GM19099 (cell line): ENCODE data around the gene ABCB9.
A peak's percentile ranks its signal among the peaks of the same experiment; 100 is the strongest.

Experiments
- POLR2A ChIP-seq: IDR thresholded peaks from 3 replicates; pipeline ENCODE4 v1.6.1; 2011; ENCODE audit warnings: low read depth; ENCODE audit not compliant: insufficient read length; ENCODE audit errors: extremely low read depth

ABCB9 gene

DNA sequence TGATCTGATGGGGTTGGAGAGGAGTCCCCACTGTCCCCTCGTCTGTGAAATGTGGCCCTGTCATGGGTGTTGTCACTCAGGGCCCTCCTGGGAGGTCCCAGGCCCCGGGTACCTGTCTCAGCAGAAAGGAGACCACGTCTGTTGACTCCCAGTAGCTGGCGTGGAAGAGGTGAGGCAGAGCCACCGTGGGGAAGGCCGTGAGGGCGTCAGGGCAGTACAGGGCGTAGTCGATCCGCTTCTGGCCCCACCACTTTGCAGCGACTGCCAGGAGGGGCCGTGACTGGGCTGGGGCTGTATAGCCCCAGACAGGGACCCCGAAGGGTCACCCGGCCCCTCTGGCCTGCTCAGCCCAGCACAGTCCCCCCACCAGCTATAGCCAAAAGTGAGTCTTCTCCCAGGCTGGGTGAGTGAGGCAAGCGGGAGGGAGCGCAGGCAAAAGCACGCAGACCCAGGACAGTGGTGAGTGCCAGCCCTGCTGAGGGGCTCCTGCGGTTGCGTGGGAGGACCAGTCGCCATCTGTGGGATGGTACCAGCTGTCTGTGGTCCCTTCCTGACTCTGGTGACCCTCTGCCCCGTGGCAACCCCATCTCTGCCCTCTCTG is 22.4 kb upstream of the ABCB9 start:
- no peak for TF ChIP-seq POLR2A

DNA sequence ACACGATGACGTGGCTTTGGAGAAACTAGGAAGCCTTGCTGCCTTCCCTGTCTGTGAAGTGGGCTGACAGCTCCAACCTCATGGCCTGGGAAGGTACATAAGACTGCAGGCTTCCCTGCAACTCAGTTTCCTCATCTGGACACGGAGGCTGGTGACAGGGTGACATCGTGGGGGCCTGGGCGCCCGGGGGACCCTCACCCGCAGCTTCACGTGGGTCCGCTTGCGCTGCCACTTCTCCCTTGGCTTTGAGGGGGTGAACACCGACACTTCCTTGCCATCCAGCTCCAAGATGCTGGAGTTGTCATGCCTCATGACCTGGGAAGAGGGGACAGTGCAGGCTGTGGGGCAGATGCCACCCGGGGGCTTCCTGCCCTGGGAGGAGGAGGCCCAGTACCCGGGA is 21.8 kb upstream of the ABCB9 start:
- no peak for TF ChIP-seq POLR2A

DNA sequence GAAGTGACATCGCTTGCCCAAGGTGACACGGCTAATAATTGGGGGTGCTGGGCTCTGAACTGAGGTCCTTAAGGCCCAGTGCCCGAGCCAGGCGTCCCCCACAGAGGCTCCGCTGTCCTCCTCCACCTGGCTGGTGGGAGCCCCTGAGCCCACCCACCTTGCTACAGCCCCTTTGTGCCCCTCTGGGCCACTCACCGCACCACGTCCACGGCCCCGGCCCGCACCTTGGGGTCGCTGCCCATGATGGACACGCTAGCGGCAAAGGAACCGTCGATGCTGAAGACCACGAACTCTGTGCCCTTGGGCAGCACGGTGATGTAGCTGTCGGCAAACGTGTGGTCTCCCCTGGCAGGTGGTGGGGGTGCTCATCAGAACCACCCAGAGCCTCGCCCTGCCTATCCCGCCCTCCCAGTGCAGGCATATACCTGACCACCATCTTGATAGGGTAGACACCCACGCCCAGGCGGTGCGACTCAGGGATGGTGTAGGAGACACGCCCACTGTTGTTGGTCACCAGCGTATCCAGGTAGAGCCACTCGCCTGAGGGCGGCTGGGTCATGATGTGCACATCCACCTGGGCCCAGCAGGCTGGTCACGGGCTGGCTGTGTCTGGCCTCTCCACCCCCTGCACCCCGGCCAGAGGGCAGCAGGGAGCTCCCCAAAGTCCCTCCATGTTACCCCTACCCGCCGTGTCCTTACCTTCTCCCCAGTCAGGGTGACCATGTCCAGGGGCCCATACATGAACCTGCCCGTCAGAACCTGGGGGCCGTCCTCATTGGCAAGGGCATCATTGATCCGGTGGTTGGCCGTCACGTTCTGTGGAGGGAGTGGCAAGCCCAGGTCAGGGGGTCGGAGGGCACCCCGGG is 21.1 kb upstream of the ABCB9 start:
- TF ChIP-seq POLR2A = no peak

DNA sequence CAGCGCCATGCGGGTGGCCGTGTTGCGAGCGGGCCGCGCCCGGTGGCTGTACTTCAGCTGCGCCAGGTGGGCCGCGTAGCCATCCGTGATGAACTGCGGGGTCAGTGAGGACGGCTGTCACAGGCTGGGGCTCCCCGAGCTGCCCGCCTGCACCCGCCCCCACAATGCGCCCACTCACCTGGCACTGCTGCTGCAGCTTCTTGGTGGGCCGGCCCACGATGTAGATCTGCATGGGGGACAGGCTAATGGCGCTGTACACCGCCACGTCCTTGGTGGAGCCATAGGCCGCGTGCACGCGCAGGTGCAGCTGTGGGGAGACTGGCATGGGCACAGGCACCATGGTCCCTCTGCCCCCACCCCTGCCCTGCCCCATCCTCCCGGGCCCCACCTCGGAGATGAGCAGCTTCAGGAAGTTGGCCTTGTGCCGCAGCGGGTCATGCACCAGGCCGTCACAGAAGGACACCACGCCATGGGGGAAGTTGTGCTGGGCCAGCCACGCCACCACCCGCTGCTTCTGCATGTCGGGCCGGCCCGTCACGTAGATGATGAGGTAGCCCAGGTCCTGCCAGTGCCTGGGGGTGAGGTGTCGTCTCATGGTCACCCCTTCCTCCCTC is 20.1 kb upstream of the ABCB9 start:
- no peak for TF ChIP-seq POLR2A

DNA sequence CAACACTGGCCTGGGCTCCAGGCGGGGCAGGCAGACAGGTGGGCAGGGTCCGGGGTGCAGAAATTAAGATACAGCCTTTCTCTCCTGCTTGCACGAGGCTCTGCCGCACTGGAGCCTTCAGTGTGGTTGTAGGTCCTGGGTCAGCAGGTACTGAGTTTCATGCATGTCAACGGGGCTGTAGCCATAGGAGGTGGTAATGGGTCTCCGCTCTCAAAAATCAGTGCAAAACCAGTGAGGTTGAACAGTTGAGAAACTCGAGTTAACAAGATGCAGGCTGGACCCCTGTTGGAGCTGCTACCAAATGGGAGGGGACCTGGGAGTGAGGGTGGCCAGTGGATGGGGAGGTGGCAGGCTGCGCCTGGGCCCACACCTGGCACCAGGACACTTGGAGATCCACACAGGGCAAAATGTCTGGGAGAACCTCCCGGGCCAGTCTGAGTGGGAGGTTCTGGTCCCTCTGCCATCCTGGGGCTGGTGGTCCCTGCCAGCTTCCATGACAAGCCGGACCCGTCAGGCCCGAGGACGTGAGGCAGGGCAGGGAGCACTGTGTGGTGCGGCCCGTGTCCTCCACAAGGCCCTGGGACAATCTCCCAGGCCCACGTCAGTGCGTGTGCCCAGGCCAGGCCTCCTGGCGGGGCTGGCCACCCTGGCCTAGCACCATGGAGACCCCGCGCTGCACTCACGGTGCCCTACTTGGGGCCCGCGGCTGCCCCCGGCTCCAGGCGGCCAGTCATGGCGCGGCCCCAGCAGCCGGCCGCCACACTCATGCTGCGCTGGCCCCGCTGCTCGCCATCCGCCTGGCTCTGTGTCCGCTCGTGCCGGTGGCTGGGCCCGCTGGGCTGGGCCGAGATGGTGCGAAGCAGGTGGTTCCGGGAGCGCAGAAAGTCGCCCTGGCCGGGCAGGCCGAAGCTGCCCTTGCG is 19.3 kb upstream of the ABCB9 start:
- no peak for TF ChIP-seq POLR2A

DNA sequence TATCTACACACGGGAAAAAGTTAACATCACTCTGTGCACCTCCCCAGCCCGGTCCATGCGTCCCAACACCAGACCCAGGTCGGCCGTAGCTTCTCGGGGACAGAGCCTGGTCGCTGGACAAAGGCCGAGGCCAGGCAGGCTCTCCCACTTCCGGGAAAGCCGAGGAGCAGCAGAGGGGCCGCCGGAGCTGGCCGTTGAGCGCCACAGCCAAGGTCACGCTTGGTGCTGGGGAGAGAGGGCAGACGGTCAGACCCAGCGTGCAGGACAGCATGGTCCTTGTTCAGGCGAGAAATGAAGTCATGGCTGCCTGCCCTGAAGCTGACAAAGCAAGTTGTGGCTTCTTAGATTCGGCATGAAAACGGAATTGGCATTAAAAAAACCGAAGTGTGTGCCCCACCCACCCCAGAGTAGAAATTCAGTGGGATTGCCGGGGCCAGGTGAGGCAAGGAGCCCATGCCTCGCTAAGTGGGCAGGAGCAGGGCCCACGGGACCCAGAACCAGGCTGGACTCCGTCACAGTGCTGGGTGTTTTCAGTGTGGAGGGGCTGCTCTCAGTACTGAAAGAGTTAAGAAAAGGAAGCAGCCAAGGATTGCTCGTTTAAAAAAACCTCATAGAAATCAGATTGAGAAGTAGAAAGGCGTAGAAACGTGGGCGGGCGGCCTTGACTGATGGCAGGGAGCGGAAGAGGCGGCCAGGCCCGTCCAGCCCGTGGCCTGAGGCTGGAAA is 18.5 kb upstream of the ABCB9 start:
- TF ChIP-seq POLR2A = peak; percentile 7

DNA sequence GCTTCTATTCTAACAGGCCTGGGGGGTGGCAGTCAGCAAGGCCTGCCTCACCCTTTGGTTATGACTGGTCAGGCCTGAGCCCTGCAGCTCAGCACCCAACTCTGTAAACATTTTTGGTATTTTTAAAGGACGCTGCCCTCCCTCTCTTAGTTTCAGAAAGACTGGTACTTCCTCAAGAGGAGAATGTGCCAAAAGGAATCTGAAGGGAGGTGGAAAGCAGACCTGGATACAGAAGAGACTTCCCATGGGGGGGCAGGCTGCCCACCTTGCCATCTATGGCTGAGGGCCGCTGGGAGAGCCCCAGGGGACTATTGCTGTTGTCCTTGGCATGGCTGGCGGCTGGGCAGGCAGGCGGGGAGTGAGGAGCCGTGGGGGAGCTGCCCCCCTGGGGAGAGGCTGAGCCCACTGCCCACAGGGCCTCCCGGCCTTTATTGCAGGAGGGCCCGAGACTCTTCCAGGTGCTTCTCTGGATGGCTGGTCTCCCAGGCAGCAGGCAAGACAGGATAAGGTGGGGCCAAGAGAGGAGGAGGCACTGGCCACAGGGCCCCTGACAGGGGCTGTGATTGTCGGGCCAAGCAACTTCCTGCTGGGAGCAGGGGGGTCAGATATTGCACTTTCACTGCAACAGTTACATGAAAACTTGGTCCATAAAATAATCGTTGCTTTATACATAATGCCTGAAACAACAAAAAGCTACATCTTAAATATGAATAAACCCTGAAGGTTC is 17.7 kb upstream of the ABCB9 start:
- no peak for TF ChIP-seq POLR2A

DNA sequence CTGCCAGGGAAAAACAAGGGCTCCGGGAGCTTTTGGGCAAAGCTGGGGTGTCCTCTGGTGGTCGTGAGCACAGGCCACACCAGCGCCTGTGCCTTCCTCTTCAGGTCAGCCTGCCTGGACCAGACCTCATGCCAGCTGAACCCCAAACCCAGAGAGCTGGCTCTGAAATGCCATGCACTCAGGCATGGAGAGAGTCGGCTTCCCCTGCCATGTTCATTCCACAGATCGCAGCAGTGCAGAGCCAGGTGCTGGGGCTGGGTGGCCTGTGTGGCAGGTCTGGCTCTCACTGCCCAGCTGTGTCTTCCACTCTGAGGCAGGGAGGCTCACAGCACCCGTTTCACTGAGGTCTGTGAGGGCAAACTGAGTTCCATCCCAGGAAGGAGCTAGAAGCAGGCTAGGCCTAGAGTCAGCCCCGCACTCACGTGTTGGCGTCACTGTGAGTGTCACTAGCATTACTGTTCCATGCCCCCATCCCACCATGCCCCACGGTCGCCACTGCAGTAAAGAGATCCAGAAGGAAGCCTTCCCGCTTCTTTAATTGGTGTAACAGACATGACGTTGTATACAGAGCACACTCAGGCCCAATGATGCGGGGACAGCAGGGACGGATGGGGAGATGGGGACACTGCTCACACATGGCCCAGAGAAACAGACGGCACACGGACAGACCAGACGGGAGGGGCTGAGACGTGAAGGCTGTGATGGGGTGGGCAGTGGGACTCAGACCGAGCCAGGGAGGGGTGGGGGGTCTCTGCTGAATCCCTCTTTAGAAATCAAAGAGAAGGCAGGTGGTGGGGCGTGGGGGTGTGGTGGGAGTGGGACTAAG is 16.9 kb upstream of the ABCB9 start:
- TF ChIP-seq POLR2A = no peak

DNA sequence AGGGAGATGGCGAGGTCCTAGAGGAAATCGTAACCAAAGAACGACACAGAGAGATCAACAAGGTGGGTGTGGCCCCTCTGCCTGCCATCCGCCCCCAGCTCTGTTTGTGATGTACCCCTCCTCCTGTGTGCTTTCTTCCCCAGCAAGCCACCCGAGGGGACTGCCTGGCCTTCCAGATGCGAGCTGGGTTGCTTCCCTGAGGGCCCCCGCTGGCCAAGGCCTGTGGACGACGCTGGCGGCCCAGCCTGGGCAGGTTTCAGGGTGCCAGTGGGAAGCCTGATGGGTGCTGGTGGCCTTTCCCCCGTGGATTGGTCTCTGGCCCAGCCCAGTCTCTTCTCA is 16.2 kb upstream of the ABCB9 start:
- no peak for TF ChIP-seq POLR2A

DNA sequence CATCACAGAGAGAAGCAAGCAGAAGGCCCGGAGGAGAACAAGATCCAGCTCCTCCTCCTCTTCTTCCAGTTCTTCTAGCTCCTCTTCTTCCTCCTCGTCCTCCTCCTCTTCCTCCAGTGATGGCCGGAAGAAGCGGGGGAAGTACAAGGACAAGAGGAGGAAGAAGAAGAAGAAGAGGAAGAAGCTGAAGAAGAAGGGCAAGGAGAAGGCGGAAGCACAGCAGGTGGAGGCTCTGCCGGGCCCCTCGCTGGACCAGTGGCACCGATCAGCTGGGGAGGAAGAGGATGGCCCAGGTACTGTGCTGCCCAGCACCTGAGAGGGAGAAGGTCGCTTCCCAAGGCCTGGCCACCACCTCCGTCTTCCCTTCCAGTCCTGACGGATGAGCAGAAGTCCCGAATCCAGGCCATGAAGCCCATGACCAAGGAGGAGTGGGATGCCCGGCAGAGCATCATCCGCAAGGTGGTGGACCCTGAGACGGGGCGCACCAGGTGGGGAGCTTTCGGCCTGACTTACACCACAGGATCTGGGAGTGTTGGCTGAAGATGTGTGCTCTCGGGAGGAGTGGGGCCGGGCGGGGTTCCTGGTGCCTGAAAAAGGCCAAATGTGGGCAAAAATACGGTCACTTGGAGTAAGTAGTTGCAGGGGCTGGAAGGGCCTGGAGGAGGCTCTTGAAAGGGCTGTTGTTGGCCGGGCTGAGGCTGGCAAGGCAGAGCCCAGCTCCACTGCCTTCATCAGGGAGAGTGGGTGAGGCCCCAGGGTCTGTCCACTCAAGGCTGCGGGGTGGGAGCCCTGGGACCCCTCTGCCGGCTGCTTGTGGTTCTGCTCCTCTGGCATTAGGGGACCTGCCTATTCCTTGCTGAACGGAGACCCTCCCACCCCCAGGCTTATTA is 15.6 kb upstream of the ABCB9 start:
- TF ChIP-seq POLR2A = no peak

DNA sequence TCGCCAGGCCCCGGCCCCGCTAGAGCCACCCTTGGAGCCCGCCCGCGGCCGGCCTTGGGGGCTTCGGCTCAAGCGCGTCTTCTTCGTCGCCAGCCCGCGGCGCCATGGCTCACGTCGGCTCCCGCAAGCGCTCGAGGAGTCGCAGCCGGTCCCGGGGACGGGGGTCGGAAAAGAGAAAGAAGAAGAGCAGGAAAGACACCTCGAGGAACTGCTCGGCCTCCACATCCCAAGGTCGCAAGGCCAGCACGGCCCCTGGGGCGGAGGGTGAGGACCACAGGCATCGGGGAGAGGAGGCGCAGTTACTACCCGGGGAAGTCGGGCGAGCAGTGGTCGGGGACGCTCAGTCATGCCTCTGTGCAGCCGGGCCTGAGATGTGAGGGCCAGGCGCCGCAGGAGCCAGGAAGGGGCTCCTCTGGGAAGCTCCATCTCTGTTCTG is 14.8 kb upstream of the ABCB9 start:
- no peak for TF ChIP-seq POLR2A
